ENCODE measurements around the gene UBC.
"Not testable (repeated sequence)": the region's sequence is repeated elsewhere in the genome, so short reads cannot be mapped to it uniquely, and the experiment has no call there.

Gene UBC

GRCh38 chr12:124929649-124930419 lies 15.4 kb upstream of the UBC start:
- no peak for DNase-seq

GRCh38 chr12:124928912-124929530 lies 14.6 kb upstream of the UBC start:
- no peak for DNase-seq

- DNase-seq, result no peak
These were observed 13.9 kb upstream of the UBC start for GRCh38 chr12:124928095-124928911.

GRCh38 chr12:124927201-124928094 lies 13.0 kb upstream of the UBC start:
- DNase-seq, result no peak

GRCh38 chr12:124925782-124926181 lies 11.3 kb upstream of the UBC start:
- DNase-seq, result not testable (repeated sequence)

- no peak for DNase-seq
These were observed 10.7 kb upstream of the UBC start for GRCh38 chr12:124925117-124925516.

- no peak for DNase-seq
These were observed 9.7 kb upstream of the UBC start for GRCh38 chr12:124923905-124924734.

GRCh38 chr12:124921200-124922031 lies 7.0 kb upstream of the UBC start:
- DNase-seq, result no peak

- DNase-seq, result no peak
These were observed 6.0 kb upstream of the UBC start for GRCh38 chr12:124920353-124920935.

- no peak for DNase-seq
These were observed 5.3 kb upstream of the UBC start for GRCh38 chr12:124919521-124920352.

GRCh38 chr12:124918622-124918988 lies 4.2 kb upstream of the UBC start:
- DNase-seq, result not testable (repeated sequence)

GRCh38 chr12:124917841-124918621 lies 3.6 kb upstream of the UBC start:
- DNase-seq, result no peak

- no peak for DNase-seq
These were observed 2.8 kb upstream of the UBC start for GRCh38 chr12:124917135-124917840.

GRCh38 chr12:124916374-124917134 lies 2.1 kb upstream of the UBC start:
- DNase-seq, result no peak

GRCh38 chr12:124915239-124916236 lies 1.1 kb upstream of the UBC start:
- DNase-seq, result no peak

All from NCI-H146 (cell line).